WTC11 (cell line): ENCODE data around the gene TPCN2. TPM values are rescaled to one million over a fixed set of nuclear protein-coding genes. Genes with fewer than 3 reads are reported as not detected.

ENCODE experiments used
- ATAC-seq: fragments of 200-7000 bp; cut with Tn5 transposase; 2 replicates; pipeline ENCODE4 v1.10.0; 2021; ENCODE audit warnings: mild to moderate bottlenecking, moderate library complexity
- CTCF ChIA-PET: fragments of 300-600 bp; sonication (Branson Sonifier 250); formaldehyde crosslinking; loops from one replicate; lab custom pipeline; 2021; ENCODE audit warnings: antibody characterized with exemption; lab: Charles Lee
- POLR2A ChIA-PET: fragments of 350-600 bp; sonication (Branson Sonifier 250); formaldehyde crosslinking; loops from one replicate; lab custom pipeline; 2021; ENCODE audit warnings: antibody characterized with exemption; lab: Charles Lee
- DNase-seq: peaks from one replicate; pipeline ENCODE4 v3.0.0; 2021; ENCODE audit warnings: low spot score
- H3K27ac Mint-ChIP-seq: 2 replicates; pipeline ENCODE4 v1.8.0; 2021; ENCODE audit warnings: mixed read lengths
- H3K27me3 Mint-ChIP-seq: 2 replicates; pipeline ENCODE4 v1.8.0; 2021; ENCODE audit warnings: low read depth, mild to moderate bottlenecking, moderate library complexity, mixed read lengths
- H3K36me3 Mint-ChIP-seq: 2 replicates; pipeline ENCODE4 v1.8.0; 2021; ENCODE audit warnings: mixed read lengths
- H3K4me1 Mint-ChIP-seq: 2 replicates; pipeline ENCODE4 v1.8.0; 2022; ENCODE audit warnings: mixed read lengths
- H3K4me3 Mint-ChIP-seq: 2 replicates; pipeline ENCODE4 v1.8.0; 2021; ENCODE audit warnings: mild to moderate bottlenecking, moderate library complexity, mixed read lengths
- H3K9me3 Mint-ChIP-seq: 2 replicates; pipeline ENCODE4 v1.8.0; 2021; ENCODE audit warnings: mixed read lengths
- ARID4B ChIP-seq: sonication (generic); formaldehyde crosslinking; IDR thresholded peaks from 2 replicates; pipeline ENCODE4 v1.8.0; 2023; ENCODE audit warnings: missing genetic modification reagents, mild to moderate bottlenecking, borderline replicate concordance
- ESRRA ChIP-seq: sonication (generic); formaldehyde crosslinking; IDR thresholded peaks from 2 replicates; pipeline ENCODE4 v1.8.1; 2022; ENCODE audit warnings: mild to moderate bottlenecking, missing genetic modification reagents, borderline replicate concordance
- ETV6 ChIP-seq: sonication (generic); formaldehyde crosslinking; IDR thresholded peaks from 2 replicates; pipeline ENCODE4 v1.8.1; 2022; ENCODE audit warnings: mild to moderate bottlenecking, missing genetic modification reagents
- FOXP1 ChIP-seq: sonication (generic); formaldehyde crosslinking; IDR thresholded peaks from 2 replicates; pipeline ENCODE4 v1.8.0; 2022; ENCODE audit warnings: missing genetic modification reagents, mild to moderate bottlenecking, moderate library complexity, borderline replicate concordance
- GABPB1 ChIP-seq: sonication (generic); formaldehyde crosslinking; IDR thresholded peaks from 2 replicates; pipeline ENCODE4 v1.8.1; 2023; ENCODE audit warnings: mild to moderate bottlenecking, missing genetic modification reagents
- GRHL2 ChIP-seq: fragments of 250-450 bp; sonication (Bioruptor Pico); IDR thresholded peaks from 2 replicates; pipeline ENCODE4 v1.8.0; 2022; ENCODE audit warnings: mild to moderate bottlenecking, moderate library complexity; ENCODE audit not compliant: insufficient replicate concordance, severe bottlenecking
- HMGA2 ChIP-seq: fragments of 250-450 bp; sonication (Bioruptor Pico); IDR thresholded peaks from 2 replicates; pipeline ENCODE4 v1.4.0; 2021; ENCODE audit warnings: mild to moderate bottlenecking, moderate library complexity
- NR2C2 ChIP-seq: sonication (generic); formaldehyde crosslinking; IDR thresholded peaks from 2 replicates; pipeline ENCODE4 v1.8.0; 2022; ENCODE audit warnings: mild to moderate bottlenecking, missing genetic modification reagents
- SP1 ChIP-seq: sonication (generic); formaldehyde crosslinking; conservative IDR thresholded peaks from 2 replicates; pipeline ENCODE4 v1.8.1; 2022; ENCODE audit warnings: missing genetic modification reagents
- TEAD1 ChIP-seq: sonication (generic); formaldehyde crosslinking; IDR thresholded peaks from 2 replicates; pipeline ENCODE4 v1.8.0; 2022; ENCODE audit warnings: mild to moderate bottlenecking, missing genetic modification reagents
- ZBTB21 ChIP-seq: sonication (generic); formaldehyde crosslinking; IDR thresholded peaks from 2 replicates; pipeline ENCODE4 v1.8.1; 2023; ENCODE audit warnings: mild to moderate bottlenecking, missing genetic modification reagents, borderline replicate concordance
- ZNF416 ChIP-seq: fragments of 250-450 bp; sonication (Bioruptor Pico); IDR thresholded peaks from 2 replicates; pipeline ENCODE4 v1.9.0; 2021; ENCODE audit warnings: mild to moderate bottlenecking, inconsistent platforms
- total RNA-seq: library from RNA; stranded (reverse); gene quantifications from 3 replicates; pipeline ENCODE4 v1.2.3, GENCODE V29; 2021
- TF ChIP-seq, protein P1 (sequence below): fragments of 250-450 bp; sonication (Bioruptor Pico); IDR thresholded peaks from 2 replicates; pipeline ENCODE4 v1.9.0; 2021; ENCODE audit warnings: mild to moderate bottlenecking
- TF ChIP-seq, protein P2 (sequence below): fragments of 250-450 bp; sonication (Bioruptor Pico); IDR thresholded peaks from 2 replicates; pipeline ENCODE4 v1.9.0; 2021; ENCODE audit warnings: mild to moderate bottlenecking, borderline replicate concordance
- TF ChIP-seq, protein P3 (sequence below): sonication (generic); formaldehyde crosslinking; IDR thresholded peaks from 2 replicates; pipeline ENCODE4 v1.8.1; 2023; ENCODE audit warnings: mild to moderate bottlenecking, missing genetic modification reagents
- TF ChIP-seq, protein P4 (sequence below): sonication (generic); formaldehyde crosslinking; IDR thresholded peaks from 2 replicates; pipeline ENCODE4 v1.8.0; 2023; ENCODE audit warnings: missing genetic modification reagents

Gene TPCN2
- total RNA-seq, 1 experiment from 2014 or later = 24.6 TPM

DNA sequence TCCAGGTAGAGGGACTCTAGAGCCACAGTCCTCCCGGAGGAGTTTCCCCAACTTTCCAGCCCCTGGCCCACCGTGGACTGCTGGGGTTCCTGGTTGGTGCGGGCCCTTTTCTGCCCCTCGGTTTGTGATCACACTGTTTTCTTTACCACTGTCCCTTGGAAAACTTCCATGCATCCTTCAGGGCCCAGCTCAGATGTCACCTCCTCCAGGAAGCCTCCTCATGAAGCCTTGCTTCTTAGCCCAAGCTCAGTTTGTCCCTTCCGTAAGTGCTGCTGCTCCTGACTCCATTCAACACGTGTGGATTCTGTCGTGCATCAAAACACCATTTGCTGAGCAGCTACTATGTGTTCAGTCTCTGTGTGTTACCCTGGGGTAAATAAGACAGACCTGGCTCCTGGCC is 15.9 kb upstream of the TPCN2 start (continued):
- TF ChIP-seq ARID4B (CRISPR knock-in tag) = no peak
- no peak for TF ChIP-seq GABPB1
- TF ChIP-seq, protein P1, sequence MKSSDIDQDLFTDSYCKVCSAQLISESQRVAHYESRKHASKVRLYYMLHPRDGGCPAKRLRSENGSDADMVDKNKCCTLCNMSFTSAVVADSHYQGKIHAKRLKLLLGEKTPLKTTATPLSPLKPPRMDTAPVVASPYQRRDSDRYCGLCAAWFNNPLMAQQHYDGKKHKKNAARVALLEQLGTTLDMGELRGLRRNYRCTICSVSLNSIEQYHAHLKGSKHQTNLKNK (CRISPR knock-in tag) = no peak
- TF ChIP-seq ZBTB21 = no peak
- TF ChIP-seq FOXP1 (CRISPR knock-in tag) = no peak
- TF ChIP-seq ZNF416 (CRISPR knock-in tag) = no peak
- TF ChIP-seq, protein P2, sequence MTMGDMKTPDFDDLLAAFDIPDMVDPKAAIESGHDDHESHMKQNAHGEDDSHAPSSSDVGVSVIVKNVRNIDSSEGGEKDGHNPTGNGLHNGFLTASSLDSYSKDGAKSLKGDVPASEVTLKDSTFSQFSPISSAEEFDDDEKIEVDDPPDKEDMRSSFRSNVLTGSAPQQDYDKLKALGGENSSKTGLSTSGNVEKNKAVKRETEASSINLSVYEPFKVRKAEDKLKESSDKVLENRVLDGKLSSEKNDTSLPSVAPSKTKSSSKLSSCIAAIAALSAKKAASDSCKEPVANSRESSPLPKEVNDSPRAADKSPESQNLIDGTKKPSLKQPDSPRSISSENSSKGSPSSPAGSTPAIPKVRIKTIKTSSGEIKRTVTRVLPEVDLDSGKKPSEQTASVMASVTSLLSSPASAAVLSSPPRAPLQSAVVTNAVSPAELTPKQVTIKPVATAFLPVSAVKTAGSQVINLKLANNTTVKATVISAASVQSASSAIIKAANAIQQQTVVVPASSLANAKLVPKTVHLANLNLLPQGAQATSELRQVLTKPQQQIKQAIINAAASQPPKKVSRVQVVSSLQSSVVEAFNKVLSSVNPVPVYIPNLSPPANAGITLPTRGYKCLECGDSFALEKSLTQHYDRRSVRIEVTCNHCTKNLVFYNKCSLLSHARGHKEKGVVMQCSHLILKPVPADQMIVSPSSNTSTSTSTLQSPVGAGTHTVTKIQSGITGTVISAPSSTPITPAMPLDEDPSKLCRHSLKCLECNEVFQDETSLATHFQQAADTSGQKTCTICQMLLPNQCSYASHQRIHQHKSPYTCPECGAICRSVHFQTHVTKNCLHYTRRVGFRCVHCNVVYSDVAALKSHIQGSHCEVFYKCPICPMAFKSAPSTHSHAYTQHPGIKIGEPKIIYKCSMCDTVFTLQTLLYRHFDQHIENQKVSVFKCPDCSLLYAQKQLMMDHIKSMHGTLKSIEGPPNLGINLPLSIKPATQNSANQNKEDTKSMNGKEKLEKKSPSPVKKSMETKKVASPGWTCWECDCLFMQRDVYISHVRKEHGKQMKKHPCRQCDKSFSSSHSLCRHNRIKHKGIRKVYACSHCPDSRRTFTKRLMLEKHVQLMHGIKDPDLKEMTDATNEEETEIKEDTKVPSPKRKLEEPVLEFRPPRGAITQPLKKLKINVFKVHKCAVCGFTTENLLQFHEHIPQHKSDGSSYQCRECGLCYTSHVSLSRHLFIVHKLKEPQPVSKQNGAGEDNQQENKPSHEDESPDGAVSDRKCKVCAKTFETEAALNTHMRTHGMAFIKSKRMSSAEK (CRISPR knock-in tag) = no peak
- TF ChIP-seq, protein P3, sequence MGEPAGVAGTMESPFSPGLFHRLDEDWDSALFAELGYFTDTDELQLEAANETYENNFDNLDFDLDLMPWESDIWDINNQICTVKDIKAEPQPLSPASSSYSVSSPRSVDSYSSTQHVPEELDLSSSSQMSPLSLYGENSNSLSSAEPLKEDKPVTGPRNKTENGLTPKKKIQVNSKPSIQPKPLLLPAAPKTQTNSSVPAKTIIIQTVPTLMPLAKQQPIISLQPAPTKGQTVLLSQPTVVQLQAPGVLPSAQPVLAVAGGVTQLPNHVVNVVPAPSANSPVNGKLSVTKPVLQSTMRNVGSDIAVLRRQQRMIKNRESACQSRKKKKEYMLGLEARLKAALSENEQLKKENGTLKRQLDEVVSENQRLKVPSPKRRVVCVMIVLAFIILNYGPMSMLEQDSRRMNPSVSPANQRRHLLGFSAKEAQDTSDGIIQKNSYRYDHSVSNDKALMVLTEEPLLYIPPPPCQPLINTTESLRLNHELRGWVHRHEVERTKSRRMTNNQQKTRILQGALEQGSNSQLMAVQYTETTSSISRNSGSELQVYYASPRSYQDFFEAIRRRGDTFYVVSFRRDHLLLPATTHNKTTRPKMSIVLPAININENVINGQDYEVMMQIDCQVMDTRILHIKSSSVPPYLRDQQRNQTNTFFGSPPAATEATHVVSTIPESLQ (CRISPR knock-in tag) = no peak
- TF ChIP-seq HMGA2 (CRISPR knock-in tag) = no peak
- TF ChIP-seq ETV6 = no peak
- TF ChIP-seq TEAD1 (CRISPR knock-in tag) = no peak
- no peak for TF ChIP-seq NR2C2 (CRISPR knock-in tag)

- ATAC-seq (no peak), DNase-seq (no peak)
- ChIA-PET POLR2A (no interaction called here), CTCF (interaction anchor here (1.8 to 5.3 kb wide), 2 partner anchors 11 to 78 kb away, joined by 5 to 62 read pairs; no protein-coding TSS in a partner anchor)
- Mint-ChIP-seq H3K27ac (no peak overlapping the region), H3K9me3 (no peaks in the 10 kb centered on the region), H3K4me3 (no peak overlapping the region), H3K4me1 (peaks cover 12% of the 10 kb centered on the region), H3K27me3 (no peaks in the 10 kb centered on the region), H3K36me3 (no peaks in the 10 kb centered on the region)
- TF ChIP-seq, protein P2 (CRISPR knock-in tag) = no peak
- TF ChIP-seq ZNF416 (CRISPR knock-in tag) (no peak), SP1 (CRISPR knock-in tag) (no peak), GRHL2 (no peak), ESRRA (CRISPR knock-in tag) (no peak)
- TF ChIP-seq, protein P4, sequence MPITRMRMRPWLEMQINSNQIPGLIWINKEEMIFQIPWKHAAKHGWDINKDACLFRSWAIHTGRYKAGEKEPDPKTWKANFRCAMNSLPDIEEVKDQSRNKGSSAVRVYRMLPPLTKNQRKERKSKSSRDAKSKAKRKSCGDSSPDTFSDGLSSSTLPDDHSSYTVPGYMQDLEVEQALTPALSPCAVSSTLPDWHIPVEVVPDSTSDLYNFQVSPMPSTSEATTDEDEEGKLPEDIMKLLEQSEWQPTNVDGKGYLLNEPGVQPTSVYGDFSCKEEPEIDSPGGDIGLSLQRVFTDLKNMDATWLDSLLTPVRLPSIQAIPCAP (CRISPR knock-in tag) = no peak
These were observed 15.3 kb upstream of the TPCN2 start for GRCh38 chr11:69033431-69033830.
